GM18508 (cell line): ENCODE data around the gene CSN3.

Source experiments
- ATAC-seq: cut with Tn5 transposase; IDR thresholded peaks from one replicate; pipeline ENCODE4 v1.9.1; 2021; ENCODE audit warnings: moderate number of reproducible peaks; ENCODE audit not compliant: insufficient read depth, unreplicated experiment

CSN3 gene

DNA sequence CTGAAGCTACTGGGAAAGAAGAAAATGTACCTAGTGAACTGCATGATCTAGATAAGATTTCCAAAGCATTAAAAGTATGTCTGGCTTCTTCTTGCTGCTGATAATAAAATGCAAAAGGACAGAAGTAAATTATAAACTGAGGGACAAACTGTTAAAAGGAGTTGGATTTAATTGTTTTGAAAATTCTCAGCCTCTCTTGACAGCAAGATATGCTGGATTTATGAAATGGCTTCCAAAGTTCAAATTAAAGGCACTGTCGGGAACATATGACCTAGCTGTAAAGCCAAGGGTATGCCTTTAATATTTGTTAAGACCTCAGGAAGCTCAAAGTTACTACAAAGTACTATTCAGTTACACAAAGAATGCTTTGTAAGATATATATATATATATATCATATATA lies 46.3 kb downstream of the CSN3 start:
- no peak for ATAC-seq

DNA sequence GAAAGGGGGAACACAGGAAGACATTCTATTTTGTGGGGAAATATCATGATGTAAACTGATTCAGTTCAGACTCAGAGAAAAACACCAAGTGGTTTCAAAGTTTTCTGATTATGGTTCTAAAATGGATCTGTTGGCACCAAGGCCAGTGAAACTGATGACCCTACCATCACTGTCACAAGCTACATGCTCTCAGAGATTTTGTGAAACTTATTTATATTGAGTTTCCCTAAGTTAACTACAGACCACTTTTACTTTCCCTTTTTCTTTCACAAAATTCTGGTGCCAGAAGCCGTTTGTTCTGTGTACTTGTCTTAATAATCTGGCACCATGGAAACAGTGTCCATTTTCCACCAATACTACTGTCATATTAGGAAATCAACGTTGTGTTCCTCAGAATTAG lies 48.9 kb downstream of the CSN3 start:
- no peak for ATAC-seq

DNA sequence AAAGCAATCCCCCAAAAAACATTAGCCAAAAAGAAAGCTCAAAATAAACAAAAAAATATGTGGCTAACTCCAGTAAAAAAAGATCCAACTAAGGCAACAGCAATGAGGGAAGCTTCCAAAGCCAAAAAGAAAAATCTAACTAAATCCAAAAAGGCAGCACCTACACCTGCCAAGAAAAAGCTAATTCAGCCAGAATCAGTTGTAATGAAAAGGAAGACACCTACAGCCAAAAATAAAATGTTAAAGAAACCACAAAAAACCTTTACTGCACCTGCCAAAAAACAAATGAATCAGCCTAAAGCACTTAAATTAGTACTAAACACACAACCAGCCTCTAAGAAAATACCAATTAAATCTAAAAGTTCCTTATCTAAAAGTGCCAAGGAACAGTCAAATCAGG lies 55.2 kb downstream of the CSN3 start:
- no peak for ATAC-seq

DNA sequence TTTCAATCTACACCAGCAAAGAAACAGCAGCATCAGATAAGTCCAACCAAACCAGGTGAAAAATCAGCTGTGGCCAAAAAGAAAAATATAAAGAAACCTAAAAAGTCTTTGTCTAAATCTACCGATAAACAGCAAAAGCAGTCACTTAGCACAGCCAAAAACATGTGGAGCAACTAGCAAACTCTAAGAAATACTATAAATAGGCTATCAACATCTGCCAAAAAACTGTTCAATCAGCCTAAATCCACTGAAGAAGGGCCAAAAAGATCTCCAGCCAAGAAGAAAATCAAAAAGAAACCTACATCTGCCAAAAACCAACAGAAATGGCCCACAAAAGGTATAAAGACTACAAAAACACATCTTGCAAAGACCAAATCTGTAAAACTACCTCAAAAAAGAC lies 55.7 kb downstream of the CSN3 start:
- no peak for ATAC-seq

DNA sequence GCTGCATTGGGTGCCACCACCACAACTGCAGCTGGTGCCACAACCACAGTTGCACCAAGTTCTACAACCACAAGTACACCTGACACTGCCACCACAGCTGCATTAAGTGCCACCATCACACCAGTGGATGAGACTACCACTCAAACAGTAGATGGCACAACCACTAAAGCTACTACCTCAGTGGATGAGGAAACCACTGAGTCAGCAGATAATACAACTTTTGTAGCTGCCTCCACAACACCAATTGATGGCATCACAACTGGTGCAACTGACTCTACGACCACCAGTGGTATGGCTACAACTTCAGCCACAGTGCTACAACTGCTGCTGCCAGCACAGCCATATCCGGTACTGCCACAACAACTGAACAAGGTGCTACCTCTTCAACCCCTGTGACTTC lies 57.2 kb downstream of the CSN3 start:
- no peak for ATAC-seq

DNA sequence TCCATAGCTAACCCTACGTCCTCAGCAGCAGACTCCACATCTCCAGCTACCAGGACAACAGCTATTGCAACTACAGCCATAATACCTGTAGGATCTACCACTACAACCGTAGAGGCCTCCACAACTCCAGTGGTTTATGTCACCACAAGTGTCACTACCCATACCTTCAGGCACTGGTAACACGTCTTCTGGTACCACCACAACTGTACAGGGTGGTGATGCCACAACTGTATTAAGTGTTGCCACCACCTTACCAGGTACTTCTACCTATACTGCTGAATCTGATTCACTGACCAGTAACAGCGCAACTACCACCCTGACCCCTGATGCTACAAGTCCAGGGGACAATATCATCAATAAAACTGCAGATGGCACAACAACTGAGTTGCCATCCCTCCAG lies 57.8 kb downstream of the CSN3 start:
- no peak for ATAC-seq
